H9 (cell line): ENCODE data around the gene PLK3. TPM values are rescaled to one million over a fixed set of nuclear protein-coding genes. Genes with fewer than 3 reads are reported as not detected.

Source experiments
- DNase-seq: peaks from one replicate; pipeline ENCODE4 v3.0.0-alpha.2; 2017
- H2AFZ ChIP-seq: one replicate; pipeline ENCODE4 v1.6.1; 2013; ENCODE audit warnings: mild to moderate bottlenecking, low read length, control low read depth, moderate library complexity
- H2AK5ac ChIP-seq: 2 replicates; pipeline ENCODE4 v1.6.1; 2013; ENCODE audit warnings: low read length, control low read depth, mixed read lengths; ENCODE audit not compliant: insufficient read length
- H2BK120ac ChIP-seq: one replicate; pipeline ENCODE4 v1.6.1; 2013; ENCODE audit warnings: low read depth, mild to moderate bottlenecking, low read length, control low read depth, inconsistent platforms; ENCODE audit not compliant: poor library complexity, severe bottlenecking
- H2BK12ac ChIP-seq: 2 replicates; pipeline ENCODE4 v1.6.1; 2013; ENCODE audit warnings: low read length, control low read depth, mixed read lengths, low read depth; ENCODE audit not compliant: insufficient read length
- H2BK15ac ChIP-seq: 2 replicates; pipeline ENCODE4 v1.6.1; 2013; ENCODE audit warnings: low read depth, low read length, control low read depth
- H2BK20ac ChIP-seq: one replicate; pipeline ENCODE4 v1.6.1; 2013; ENCODE audit warnings: low read depth, mild to moderate bottlenecking, low read length, control low read depth, inconsistent platforms; ENCODE audit not compliant: poor library complexity, severe bottlenecking
- H2BK5ac ChIP-seq: 2 replicates; pipeline ENCODE4 v1.6.1; 2013; ENCODE audit warnings: low read length, control low read depth, mixed read lengths; ENCODE audit not compliant: insufficient read length
- H3K14ac ChIP-seq: 2 replicates; pipeline ENCODE4 v1.6.1; 2013; ENCODE audit warnings: low read length, control low read depth; ENCODE audit not compliant: insufficient read depth
- H3K18ac ChIP-seq: 2 replicates; pipeline ENCODE4 v1.6.1; 2013; ENCODE audit warnings: low read depth, mild to moderate bottlenecking, mixed read lengths, low read length, control low read depth; ENCODE audit not compliant: insufficient read length
- H3K23ac ChIP-seq: 2 replicates; pipeline ENCODE4 v1.6.1; 2013; ENCODE audit warnings: low read length, control low read depth, mixed read lengths, low read depth; ENCODE audit not compliant: insufficient read length
- H3K23me2 ChIP-seq: 2 replicates; pipeline ENCODE4 v1.6.1; 2013; ENCODE audit warnings: low read depth, mild to moderate bottlenecking, mixed read lengths, low read length, control low read depth; ENCODE audit not compliant: insufficient read length, poor library complexity, severe bottlenecking
- H3K27ac ChIP-seq: 2 replicates; pipeline ENCODE4 v1.5.1; 2013; ENCODE audit warnings: low read length, control low read depth, mixed read lengths, low read depth; ENCODE audit not compliant: insufficient read length
- H3K27me3 ChIP-seq: 2 replicates; pipeline ENCODE4 v1.6.1; 2013; ENCODE audit warnings: low read length, control low read depth, inconsistent platforms; ENCODE audit not compliant: insufficient read depth
- H3K4ac ChIP-seq: 2 replicates; pipeline ENCODE4 v1.6.1; 2013; ENCODE audit warnings: low read depth, mild to moderate bottlenecking, control low read depth, inconsistent platforms, low read length, moderate library complexity
- H3K4me1 ChIP-seq: 2 replicates; pipeline ENCODE4 v1.6.1; 2013; ENCODE audit warnings: low read length, control low read depth, inconsistent platforms; ENCODE audit not compliant: insufficient read depth
- H3K4me2 ChIP-seq: 2 replicates; pipeline ENCODE4 v1.6.1; 2013; ENCODE audit warnings: low read length, control low read depth, mixed read lengths; ENCODE audit not compliant: insufficient read length, insufficient read depth
- H3K56ac ChIP-seq: 2 replicates; pipeline ENCODE4 v1.6.1; 2013; ENCODE audit warnings: low read depth, mild to moderate bottlenecking, mixed read lengths, low read length, control low read depth; ENCODE audit not compliant: insufficient read length
- H3K79me1 ChIP-seq: 2 replicates; pipeline ENCODE4 v1.6.1; 2013; ENCODE audit warnings: low read depth, mild to moderate bottlenecking, moderate library complexity, low read length, control low read depth, inconsistent platforms; ENCODE audit not compliant: insufficient read depth, poor library complexity, severe bottlenecking
- H3K79me2 ChIP-seq: 2 replicates; pipeline ENCODE4 v1.6.1; 2013; ENCODE audit warnings: low read length, control low read depth, inconsistent platforms; ENCODE audit not compliant: insufficient read depth
- H3K9ac ChIP-seq: 2 replicates; pipeline ENCODE4 v1.6.1; 2013; ENCODE audit warnings: low read length, control low read depth, mixed read lengths; ENCODE audit not compliant: insufficient read length; ENCODE audit errors: extremely low read depth
- H3K9me3 ChIP-seq: one replicate; pipeline ENCODE4 v1.6.1; 2013; ENCODE audit warnings: low read depth, low read length, inconsistent platforms; ENCODE audit not compliant: control insufficient read depth
- H3T11ph ChIP-seq: one replicate; pipeline ENCODE4 v1.6.1; 2013; ENCODE audit warnings: mild to moderate bottlenecking, low read length, control low read depth, inconsistent platforms
- H4K20me1 ChIP-seq: one replicate; pipeline ENCODE4 v1.6.1; 2013; ENCODE audit not compliant: control insufficient read depth, insufficient read length, insufficient read depth
- H4K5ac ChIP-seq: 2 replicates; pipeline ENCODE4 v1.6.1; 2013; ENCODE audit warnings: low read depth, mild to moderate bottlenecking, mixed read lengths, low read length, control low read depth; ENCODE audit not compliant: insufficient read length
- H4K8ac ChIP-seq: replicated peaks from 2 replicates; pipeline ENCODE4 v1.6.1; 2013; ENCODE audit warnings: low read length, control low read depth, mixed read lengths, low read depth; ENCODE audit not compliant: insufficient read length
- H4K91ac ChIP-seq: 2 replicates; pipeline ENCODE4 v1.6.1; 2013; ENCODE audit warnings: low read depth, mild to moderate bottlenecking, moderate library complexity, mixed read lengths, low read length, control low read depth; ENCODE audit not compliant: insufficient read length
- H3K27ac Mint-ChIP-seq, 3 experiments: 2 replicates in 2 of 3; 3 replicates in 1 of 3; pipeline ENCODE4 v1.8.0; 2020 to 2021; ENCODE audit warnings: mixed read lengths in 3 of 3, mild to moderate bottlenecking in 1 of 3, moderate library complexity in 1 of 3
- H3K27me3 Mint-ChIP-seq: 2 replicates; pipeline ENCODE4 v1.8.0; 2021; ENCODE audit warnings: low read depth, mild to moderate bottlenecking, moderate library complexity, mixed read lengths
- H3K36me3 Mint-ChIP-seq, 3 experiments: 2 replicates in 2 of 3; 3 replicates in 1 of 3; pipeline ENCODE4 v1.8.0; 2020 to 2021; ENCODE audit warnings: low read depth in 3 of 3, mixed read lengths in 3 of 3; ENCODE audit not compliant: insufficient read depth in 1 of 3
- H3K4me1 Mint-ChIP-seq, 2 experiments: 2 replicates each; pipeline ENCODE4 v1.8.0; 2020; ENCODE audit warnings: mixed read lengths in 2 of 2
- H3K4me3 Mint-ChIP-seq, 2 experiments: 2 replicates in 1 of 2; 3 replicates in 1 of 2; pipeline ENCODE4 v1.8.0; 2020 to 2021; ENCODE audit warnings: mild to moderate bottlenecking in 2 of 2, mixed read lengths in 2 of 2, moderate library complexity in 1 of 2
- H3K9me3 Mint-ChIP-seq, 2 experiments: 2 replicates in 1 of 2; 3 replicates in 1 of 2; pipeline ENCODE4 v1.8.0; 2020; ENCODE audit warnings: mild to moderate bottlenecking in 2 of 2, mixed read lengths in 2 of 2, moderate library complexity in 1 of 2
- WGBS: extraction: QIAGEN DNeasy Blood & Tissue Kit; methylation state at CpG from one replicate; pipeline ENCODE4 v1.1.7; 2013; ENCODE audit warnings: missing lambda C conversion rate, low lambda C conversion rate, mixed read lengths; ENCODE audit not compliant: insufficient read length; ENCODE audit errors: extremely low coverage; 5-methylcytosine and 5-hydroxymethylcytosine counted together
- total RNA-seq: library from RNA; stranded (reverse); gene quantifications from 2 replicates; pipeline ENCODE4 v1.2.1, GENCODE V29; 2021
- TF ChIP-seq, protein P1 (sequence below): fragments of 200-600 bp; sonication (generic); conservative IDR thresholded peaks from 3 replicates; pipeline ENCODE4 v1.8.0; 2021; ENCODE audit warnings: antibody characterized with exemption, mild to moderate bottlenecking

PLK3 gene
- total RNA-seq, 1 experiment from 2014 or later: 14.7 TPM

DNA sequence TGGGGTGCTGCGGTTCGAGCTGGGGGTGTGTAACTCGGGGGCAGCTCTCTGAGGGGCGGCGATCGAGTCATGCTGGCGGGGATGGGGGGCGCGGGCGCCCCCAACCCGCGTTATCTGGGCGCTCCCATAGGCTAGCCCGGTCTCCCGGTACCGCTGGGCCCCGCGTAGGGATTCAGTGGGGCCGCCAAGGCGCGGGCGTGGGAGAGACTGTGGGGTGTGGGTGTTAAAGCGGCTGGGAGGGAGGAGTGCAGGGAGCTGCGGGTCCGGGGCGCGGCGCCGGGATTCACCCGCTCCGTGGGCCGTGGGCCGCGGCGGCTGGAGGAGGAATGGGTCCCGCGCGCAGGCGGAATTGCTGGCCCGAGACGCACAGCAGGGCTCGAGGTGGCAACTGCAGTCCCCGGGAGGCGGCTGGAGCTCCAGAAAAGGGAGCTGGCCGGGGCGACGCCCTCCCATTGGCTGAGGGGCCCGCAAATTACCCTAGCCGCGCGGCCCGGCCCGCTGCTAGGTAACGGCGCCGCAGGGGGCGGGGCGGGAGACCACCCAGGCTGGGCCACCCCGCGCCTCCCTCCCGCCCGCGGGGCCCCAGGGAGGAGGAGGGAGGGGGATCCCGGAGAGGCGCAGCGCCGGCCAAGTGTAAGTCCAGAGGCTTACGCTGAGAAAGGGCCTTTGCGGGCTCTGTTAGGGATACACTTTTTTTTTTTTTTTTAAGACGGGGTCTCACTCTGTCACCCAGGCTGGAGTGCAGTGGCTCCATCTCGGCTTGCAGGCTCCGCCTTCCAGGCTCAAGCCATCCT, 42.9 kb downstream of the PLK3 start, which contains the start of gene PTCH2:
Gene PTCH2, minus strand, starts transcription at position 392 of the 794 bp plus-strand sequence. Its CDS starts 321 bp downstream, at position 71.
- Histone ChIP-seq H2BK12ac (no peak within 1 kb of the TSS), H3K4me2 (peak within 1 kb of the TSS; percentile 43), H4K8ac (no peak within 1 kb of the TSS), H3K9ac (no peak within 1 kb of the TSS), H3K9me3 (no peaks in the 10 kb centered on the region), H3K23me2 (peaks cover 11% of the 10 kb centered on the region), H2BK20ac (no peak within 1 kb of the TSS), H3K56ac (no peak within 1 kb of the TSS), H4K5ac (no peak within 1 kb of the TSS), H3K18ac (no peak within 1 kb of the TSS), H3K4me1 (no peaks in the 10 kb centered on the region), H3T11ph (no peak within 1 kb of the TSS), H2AK5ac (no peak within 1 kb of the TSS), H2BK5ac (no peak within 1 kb of the TSS), H3K79me1 (no peaks in the 10 kb centered on the region), H3K27ac (no peak within 1 kb of the TSS), H3K14ac (no peak within 1 kb of the TSS; the same call in 1 of the 2 replicates), H2AFZ (no peak within 1 kb of the TSS), H2BK120ac (no peak within 1 kb of the TSS), H3K79me2 (no peaks in the 10 kb centered on the region), H2BK15ac (no peak within 1 kb of the TSS), H4K91ac (no peak within 1 kb of the TSS), H3K27me3 (peaks cover 2% of the 10 kb centered on the region; the same call in 1 of the 2 replicates), H3K4ac (no peak within 1 kb of the TSS), H4K20me1 (no peaks in the 10 kb centered on the region), H3K23ac (no peak within 1 kb of the TSS)
- Mint-ChIP-seq H3K4me3 (peak within 1 kb of the TSS; percentile 68 to 80), H3K27me3 (peaks cover 18% of the 10 kb centered on the region), H3K27ac (no peak within 1 kb of the TSS), H3K9me3 (no peaks in the 10 kb centered on the region), H3K4me1 (peaks cover 3% of the 10 kb centered on the region in 2 experiments; a peak in 2 of 4 replicates), H3K36me3 (no peaks in the 10 kb centered on the region)
- WGBS: no CpG with 5 or more reads among the region's 72 CpGs
- TF ChIP-seq, protein P1, sequence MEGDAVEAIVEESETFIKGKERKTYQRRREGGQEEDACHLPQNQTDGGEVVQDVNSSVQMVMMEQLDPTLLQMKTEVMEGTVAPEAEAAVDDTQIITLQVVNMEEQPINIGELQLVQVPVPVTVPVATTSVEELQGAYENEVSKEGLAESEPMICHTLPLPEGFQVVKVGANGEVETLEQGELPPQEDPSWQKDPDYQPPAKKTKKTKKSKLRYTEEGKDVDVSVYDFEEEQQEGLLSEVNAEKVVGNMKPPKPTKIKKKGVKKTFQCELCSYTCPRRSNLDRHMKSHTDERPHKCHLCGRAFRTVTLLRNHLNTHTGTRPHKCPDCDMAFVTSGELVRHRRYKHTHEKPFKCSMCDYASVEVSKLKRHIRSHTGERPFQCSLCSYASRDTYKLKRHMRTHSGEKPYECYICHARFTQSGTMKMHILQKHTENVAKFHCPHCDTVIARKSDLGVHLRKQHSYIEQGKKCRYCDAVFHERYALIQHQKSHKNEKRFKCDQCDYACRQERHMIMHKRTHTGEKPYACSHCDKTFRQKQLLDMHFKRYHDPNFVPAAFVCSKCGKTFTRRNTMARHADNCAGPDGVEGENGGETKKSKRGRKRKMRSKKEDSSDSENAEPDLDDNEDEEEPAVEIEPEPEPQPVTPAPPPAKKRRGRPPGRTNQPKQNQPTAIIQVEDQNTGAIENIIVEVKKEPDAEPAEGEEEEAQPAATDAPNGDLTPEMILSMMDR: no peak
- peak; percentile 92 for DNase-seq
